Uterus (tissue), 4 donors: ENCODE data around the gene MUSK. TPM values are rescaled to one million over a fixed set of nuclear protein-coding genes. Genes with fewer than 3 reads are reported as not detected.

Experiments
- DNase-seq, 2 donors: peaks; one replicate each; pipeline ENCODE4 v3.0.0-alpha.2; 2019 to 2020
- H3K27ac ChIP-seq, 2 donors: fragments of 200-600 bp; sonication (generic); 1 replicate in 1 of 2; 2 replicates in 1 of 2; pipeline ENCODE4 v1.5.1; 2016 to 2018
- H3K27me3 ChIP-seq, 2 donors: fragments of 200-600 bp; sonication (generic); one replicate each; pipeline ENCODE4 v1.5.1; 2018 to 2019; ENCODE audit warnings: control low read depth in 1 of 2
- H3K36me3 ChIP-seq, 2 donors: fragments of 200-600 bp; sonication (generic); one replicate each; pipeline ENCODE4 v1.5.1; 2019; ENCODE audit warnings: control low read depth in 1 of 2
- H3K4me1 ChIP-seq, 2 donors: fragments of 200-600 bp; sonication (generic); one replicate each; pipeline ENCODE4 v1.5.1; 2018 to 2019; ENCODE audit warnings: control low read depth in 1 of 2
- H3K4me3 ChIP-seq, 2 donors: fragments of 200-600 bp; sonication (generic); 1 replicate in 1 of 2; 2 replicates in 1 of 2; pipeline ENCODE4 v1.5.1; 2018 to 2019; ENCODE audit warnings: mild to moderate bottlenecking in 1 of 2
- H3K9me3 ChIP-seq, 2 donors: fragments of 200-600 bp; sonication (generic); one replicate each; pipeline ENCODE4 v1.5.1; 2019; ENCODE audit warnings: control low read depth in 1 of 2
- CTCF ChIP-seq, 4 experiments: fragments of 200-600 bp in 2 of 4; fragments of 450-650 bp in 2 of 4; sonication (generic) in 2 of 4; IDR thresholded peaks; one replicate each; pipeline ENCODE4 v1.5.1; 2016 to 2019; ENCODE audit warnings: antibody characterized with exemption in 4 of 4, mild to moderate bottlenecking in 2 of 4, moderate library complexity in 1 of 4
- POLR2A ChIP-seq, 2 donors: fragments of 450-650 bp; IDR thresholded peaks; one replicate each; pipeline ENCODE4 v1.6.1; 2016; ENCODE audit warnings: antibody characterized with exemption in 2 of 2, mild to moderate bottlenecking in 1 of 2, moderate library complexity in 1 of 2
- intact Hi-C: fragments of 100-400 bp; cut with DNase I; formaldehyde crosslinking; loops from one replicate; pipeline ENCODE4 v1.15.1; 2023; ENCODE audit warnings: low total_unique reads
- total RNA-seq, 4 donors: library from RNA; depleted of rRNA in 3 of 4; stranded (reverse); fragments of >200 nt in 3 of 4; gene quantifications; one replicate each; pipeline versions ENCODE4 v1.1.0 to v1.2.4, GENCODE V29; 2014 to 2023
- donor health status: DM: yes; HTN: yes; CAD: no.

MUSK gene
- total RNA-seq, 4 donors from 2014 or later: 11.5 TPM; not detected in 3

- TF ChIP-seq CTCF (IDR thresholded peaks at IDR 0.05) (no peak), POLR2A (IDR thresholded peaks at IDR 0.05) (no peak)
- Histone ChIP-seq H3K4me1 (no peaks in the 10 kb centered on the region), H3K36me3 (no peaks in the 10 kb centered on the region), H3K27me3 (no peaks in the 10 kb centered on the region), H3K9me3 (no peaks in the 10 kb centered on the region), H3K27ac (peak overlapping the region in 1 of 2 donors; percentile 21), H3K4me3 (no peak overlapping the region)
- no peak for DNase-seq
- intact Hi-C loops: no loop called here
Measured at GRCh38 chr9:110626101-110626829, 42.3 kb upstream of the MUSK start.

GRCh38 chr9:110635589-110635988, 33.0 kb upstream of the MUSK start:
- Histone ChIP-seq H3K9me3 (peaks cover 0 to 7% of the 10 kb centered on the region in 2 donors), H3K4me3 (no peak overlapping the region), H3K27ac (no peak overlapping the region), H3K4me1 (no peaks in the 10 kb centered on the region), H3K36me3 (no peaks in the 10 kb centered on the region), H3K27me3 (no peaks in the 10 kb centered on the region)
- DNase-seq: no peak
- intact Hi-C loops: loop anchor here (10.0 kb wide), 1 partner anchor 669 kb away; no protein-coding TSS in a partner anchor
- TF ChIP-seq POLR2A (IDR thresholded peaks at IDR 0.05): no peak
- no peak for TF ChIP-seq CTCF (IDR thresholded peaks at IDR 0.05)

- TF ChIP-seq CTCF (IDR thresholded peaks at IDR 0.05) (peak; percentile 15 to 36 (median 34)), POLR2A (IDR thresholded peaks at IDR 0.05) (no peak)
- H3K27me3 ChIP-seq: no peaks in the 10 kb centered on the region
- no peak overlapping the region for H3K4me3 ChIP-seq
- H3K27ac ChIP-seq: no peak overlapping the region
- intact Hi-C loops: loop anchor here (10.0 kb wide), 1 partner anchor 666 kb away; no protein-coding TSS in a partner anchor
- peaks cover 0 to 7% of the 10 kb centered on the region in 2 donors for H3K9me3 ChIP-seq
- no peak for DNase-seq
- no peaks in the 10 kb centered on the region for H3K4me1 ChIP-seq
- no peaks in the 10 kb centered on the region for H3K36me3 ChIP-seq
Measured at GRCh38 chr9:110638381-110638954, 30.1 kb upstream of the MUSK start.

GRCh38 chr9:110640736-110641135, 27.9 kb upstream of the MUSK start:
- no peaks in the 10 kb centered on the region for H3K4me1 ChIP-seq
- intact Hi-C loops: no loop called here
- H3K9me3 ChIP-seq: peaks cover 0 to 3% of the 10 kb centered on the region in 2 donors
- H3K36me3 ChIP-seq: no peaks in the 10 kb centered on the region
- TF ChIP-seq CTCF (IDR thresholded peaks at IDR 0.05) (no peak), POLR2A (IDR thresholded peaks at IDR 0.05) (no peak)
- H3K27ac ChIP-seq: no peak overlapping the region
- no peak for DNase-seq
- no peaks in the 10 kb centered on the region for H3K27me3 ChIP-seq
- H3K4me3 ChIP-seq: no peak overlapping the region

GRCh38 chr9:110641293-110641692, 27.3 kb upstream of the MUSK start:
- intact Hi-C loops: no loop called here

More at GRCh38 chr9:110641293-110641692, 27.3 kb upstream of the MUSK start:
- H3K27ac ChIP-seq: no peak overlapping the region
- no peak overlapping the region for H3K4me3 ChIP-seq
- no peaks in the 10 kb centered on the region for H3K9me3 ChIP-seq
- DNase-seq: no peak
- H3K27me3 ChIP-seq: no peaks in the 10 kb centered on the region
- no peaks in the 10 kb centered on the region for H3K36me3 ChIP-seq
- no peak for TF ChIP-seq POLR2A (IDR thresholded peaks at IDR 0.05)
- TF ChIP-seq CTCF (IDR thresholded peaks at IDR 0.05): no peak
- no peaks in the 10 kb centered on the region for H3K4me1 ChIP-seq
